Measurements from ENCODE around the gene MACO1.

MACO1 gene

DNA sequence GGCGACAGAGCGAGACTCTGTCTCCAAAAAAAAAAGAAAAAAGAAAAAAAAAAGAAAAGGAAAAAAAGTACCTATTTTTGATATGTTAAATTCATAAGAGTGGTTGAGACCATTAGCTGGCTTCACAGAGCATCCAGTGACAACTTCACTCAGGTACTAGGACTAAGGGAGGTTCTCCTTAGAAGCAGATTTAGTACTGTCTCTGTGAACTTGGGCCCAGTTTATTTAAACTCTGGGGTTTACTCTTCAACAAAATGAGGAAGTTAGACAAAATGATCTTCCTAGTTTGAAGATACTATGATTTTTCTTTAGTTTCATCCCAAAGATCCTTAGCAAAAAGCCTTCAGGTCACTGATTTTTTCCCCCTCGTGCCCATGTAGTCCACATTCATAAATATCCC lies 21.2 kb downstream of the MACO1 start:
- TF ChIP-seq NFIC (IDR thresholded peaks at IDR 0.05) (no peak), TCF12 (IDR thresholded peaks at IDR 0.05; ENCODE audit: low read depth) (no peak), CREB1 (IDR thresholded peaks at IDR 0.05; ENCODE audit: low read depth) (no peak), RAD21 (IDR thresholded peaks at IDR 0.05; ENCODE audit: low read depth) (no peak), FOXM1 (IDR thresholded peaks at IDR 0.05; ENCODE audit: borderline replicate concordance, low read depth) (no peak), TAF1 (IDR thresholded peaks at IDR 0.05; ENCODE audit: low read depth) (no peak), EGR1 (IDR thresholded peaks at IDR 0.05) (no peak), CEBPB (IDR thresholded peaks at IDR 0.05) (no peak), TEAD4 (IDR thresholded peaks at IDR 0.05) (no peak), EP300 (IDR thresholded peaks at IDR 0.05; ENCODE audit: borderline replicate concordance) (no peak), ZBTB7A (IDR thresholded peaks at IDR 0.05; ENCODE audit: low read depth) (no peak), YY1 (IDR thresholded peaks at IDR 0.05; ENCODE audit: low read depth) (no peak)
- TF ChIP-seq, protein P1, sequence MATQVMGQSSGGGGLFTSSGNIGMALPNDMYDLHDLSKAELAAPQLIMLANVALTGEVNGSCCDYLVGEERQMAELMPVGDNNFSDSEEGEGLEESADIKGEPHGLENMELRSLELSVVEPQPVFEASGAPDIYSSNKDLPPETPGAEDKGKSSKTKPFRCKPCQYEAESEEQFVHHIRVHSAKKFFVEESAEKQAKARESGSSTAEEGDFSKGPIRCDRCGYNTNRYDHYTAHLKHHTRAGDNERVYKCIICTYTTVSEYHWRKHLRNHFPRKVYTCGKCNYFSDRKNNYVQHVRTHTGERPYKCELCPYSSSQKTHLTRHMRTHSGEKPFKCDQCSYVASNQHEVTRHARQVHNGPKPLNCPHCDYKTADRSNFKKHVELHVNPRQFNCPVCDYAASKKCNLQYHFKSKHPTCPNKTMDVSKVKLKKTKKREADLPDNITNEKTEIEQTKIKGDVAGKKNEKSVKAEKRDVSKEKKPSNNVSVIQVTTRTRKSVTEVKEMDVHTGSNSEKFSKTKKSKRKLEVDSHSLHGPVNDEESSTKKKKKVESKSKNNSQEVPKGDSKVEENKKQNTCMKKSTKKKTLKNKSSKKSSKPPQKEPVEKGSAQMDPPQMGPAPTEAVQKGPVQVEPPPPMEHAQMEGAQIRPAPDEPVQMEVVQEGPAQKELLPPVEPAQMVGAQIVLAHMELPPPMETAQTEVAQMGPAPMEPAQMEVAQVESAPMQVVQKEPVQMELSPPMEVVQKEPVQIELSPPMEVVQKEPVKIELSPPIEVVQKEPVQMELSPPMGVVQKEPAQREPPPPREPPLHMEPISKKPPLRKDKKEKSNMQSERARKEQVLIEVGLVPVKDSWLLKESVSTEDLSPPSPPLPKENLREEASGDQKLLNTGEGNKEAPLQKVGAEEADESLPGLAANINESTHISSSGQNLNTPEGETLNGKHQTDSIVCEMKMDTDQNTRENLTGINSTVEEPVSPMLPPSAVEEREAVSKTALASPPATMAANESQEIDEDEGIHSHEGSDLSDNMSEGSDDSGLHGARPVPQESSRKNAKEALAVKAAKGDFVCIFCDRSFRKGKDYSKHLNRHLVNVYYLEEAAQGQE (IDR thresholded peaks at IDR 0.05; ENCODE audit: low read depth) = no peak
- TF ChIP-seq, protein P2, sequence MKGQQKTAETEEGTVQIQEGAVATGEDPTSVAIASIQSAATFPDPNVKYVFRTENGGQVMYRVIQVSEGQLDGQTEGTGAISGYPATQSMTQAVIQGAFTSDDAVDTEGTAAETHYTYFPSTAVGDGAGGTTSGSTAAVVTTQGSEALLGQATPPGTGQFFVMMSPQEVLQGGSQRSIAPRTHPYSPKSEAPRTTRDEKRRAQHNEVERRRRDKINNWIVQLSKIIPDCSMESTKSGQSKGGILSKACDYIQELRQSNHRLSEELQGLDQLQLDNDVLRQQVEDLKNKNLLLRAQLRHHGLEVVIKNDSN (IDR thresholded peaks at IDR 0.05) = no peak
- TF ChIP-seq, protein P3, sequence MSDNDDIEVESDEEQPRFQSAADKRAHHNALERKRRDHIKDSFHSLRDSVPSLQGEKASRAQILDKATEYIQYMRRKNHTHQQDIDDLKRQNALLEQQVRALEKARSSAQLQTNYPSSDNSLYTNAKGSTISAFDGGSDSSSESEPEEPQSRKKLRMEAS (IDR thresholded peaks at IDR 0.05) = no peak

DNA sequence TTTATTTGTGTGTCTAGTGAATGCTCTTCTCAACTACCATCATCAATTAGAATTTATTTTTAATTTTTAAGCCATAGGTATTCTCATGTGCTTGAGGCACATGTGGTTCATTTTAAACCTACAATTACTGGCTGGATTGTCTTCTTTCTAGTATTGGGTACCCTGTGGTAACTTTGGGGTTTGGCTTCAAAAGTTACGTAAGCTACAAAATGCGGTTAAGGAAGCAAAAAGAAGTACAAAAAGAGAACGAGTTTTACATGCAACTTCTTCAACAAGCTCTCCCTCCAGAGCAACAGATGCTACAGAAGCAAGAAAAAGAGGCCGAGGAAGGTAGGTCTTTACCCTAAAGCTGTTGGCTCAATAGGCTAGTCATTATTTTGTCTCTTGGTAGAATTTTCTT lies 25.8 kb downstream of the MACO1 start:
- TF ChIP-seq EP300 (IDR thresholded peaks at IDR 0.05; ENCODE audit: borderline replicate concordance) = no peak
- no peak for TF ChIP-seq ZBTB7A (IDR thresholded peaks at IDR 0.05; ENCODE audit: low read depth)
- no peak for TF ChIP-seq EGR1 (IDR thresholded peaks at IDR 0.05)
- TF ChIP-seq CEBPB (IDR thresholded peaks at IDR 0.05) = no peak
- no peak for TF ChIP-seq NFIC (IDR thresholded peaks at IDR 0.05)
- TF ChIP-seq, protein P3 (IDR thresholded peaks at IDR 0.05) = no peak
- TF ChIP-seq, protein P1 (IDR thresholded peaks at IDR 0.05; ENCODE audit: low read depth) = no peak
- TF ChIP-seq TEAD4 (IDR thresholded peaks at IDR 0.05) = no peak
- no peak for TF ChIP-seq YY1 (IDR thresholded peaks at IDR 0.05; ENCODE audit: low read depth)
- TF ChIP-seq, protein P2 (IDR thresholded peaks at IDR 0.05) = no peak
- TF ChIP-seq RAD21 (IDR thresholded peaks at IDR 0.05; ENCODE audit: low read depth) = no peak
- TF ChIP-seq TCF12 (IDR thresholded peaks at IDR 0.05; ENCODE audit: low read depth) = no peak
- no peak for TF ChIP-seq TAF1 (IDR thresholded peaks at IDR 0.05; ENCODE audit: low read depth)
- TF ChIP-seq FOXM1 (IDR thresholded peaks at IDR 0.05; ENCODE audit: borderline replicate concordance, low read depth) = no peak

DNA sequence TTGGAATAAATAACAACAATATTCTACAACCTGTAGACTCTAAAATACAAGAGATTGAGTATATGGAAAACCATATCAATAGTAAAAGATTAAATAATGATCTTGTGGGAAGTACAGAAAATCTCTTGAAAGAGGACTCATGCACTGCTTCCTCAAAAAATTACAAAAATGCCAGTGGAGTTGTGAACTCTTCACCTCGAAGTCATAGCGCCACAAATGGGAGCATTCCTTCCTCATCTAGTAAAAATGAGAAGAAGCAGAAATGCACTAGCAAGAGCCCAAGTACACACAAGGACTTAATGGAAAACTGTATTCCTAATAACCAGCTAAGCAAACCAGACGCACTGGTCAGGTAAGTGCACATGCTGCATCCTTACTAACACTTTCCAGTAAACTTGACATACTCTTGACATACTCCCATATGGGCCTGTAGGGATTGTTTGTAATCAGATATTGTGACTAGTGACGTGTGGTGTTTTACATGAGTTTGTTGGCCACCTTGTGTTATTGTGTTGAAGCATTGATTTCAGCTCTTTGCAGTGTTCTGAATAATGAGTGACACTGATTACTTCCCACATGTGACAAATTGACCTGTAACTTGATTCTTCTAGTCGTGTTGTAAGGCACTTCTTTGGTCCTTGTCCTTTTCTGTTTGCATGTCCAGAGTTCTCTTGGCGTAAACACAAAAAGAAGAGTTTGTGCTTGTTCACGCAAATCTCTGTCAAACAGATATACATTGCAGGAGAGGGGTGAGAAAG lies 28.0 kb downstream of the MACO1 start:
- no peak for TF ChIP-seq NFIC (IDR thresholded peaks at IDR 0.05)
- TF ChIP-seq ZBTB7A (IDR thresholded peaks at IDR 0.05; ENCODE audit: low read depth) = no peak
- no peak for TF ChIP-seq TCF12 (IDR thresholded peaks at IDR 0.05; ENCODE audit: low read depth)
- no peak for TF ChIP-seq TEAD4 (IDR thresholded peaks at IDR 0.05)
- no peak for TF ChIP-seq TAF1 (IDR thresholded peaks at IDR 0.05; ENCODE audit: low read depth)
- no peak for TF ChIP-seq EP300 (IDR thresholded peaks at IDR 0.05; ENCODE audit: borderline replicate concordance)

DNA sequence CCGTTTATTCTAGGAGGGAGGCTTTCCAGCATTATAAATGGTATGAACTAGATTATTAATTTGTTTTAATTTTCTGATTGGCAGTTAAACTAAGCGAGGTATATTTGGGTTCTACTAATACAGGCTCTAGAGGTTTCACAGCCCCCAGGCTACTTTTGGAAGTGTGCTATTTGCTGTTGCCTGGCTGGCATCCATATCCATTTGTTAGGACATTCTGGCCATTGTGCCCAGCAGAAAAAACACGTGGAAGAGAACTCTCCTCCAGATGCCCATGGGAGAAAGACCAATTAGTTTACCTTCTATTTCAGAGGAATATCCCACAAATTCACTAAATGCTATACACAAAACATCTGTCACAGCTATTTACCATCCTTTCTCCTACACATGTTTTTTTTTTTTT lies 29.3 kb downstream of the MACO1 start:
- TF ChIP-seq YY1 (IDR thresholded peaks at IDR 0.05; ENCODE audit: low read depth) (no peak), RAD21 (IDR thresholded peaks at IDR 0.05; ENCODE audit: low read depth) (no peak), CEBPB (IDR thresholded peaks at IDR 0.05) (no peak), TEAD4 (IDR thresholded peaks at IDR 0.05) (no peak), EP300 (IDR thresholded peaks at IDR 0.05; ENCODE audit: borderline replicate concordance) (no peak), TAF1 (IDR thresholded peaks at IDR 0.05; ENCODE audit: low read depth) (no peak)
- TF ChIP-seq, protein P3 (IDR thresholded peaks at IDR 0.05) = no peak
- TF ChIP-seq, protein P1 (IDR thresholded peaks at IDR 0.05; ENCODE audit: low read depth) = no peak
